ENCODE data around the gene COL9A1.
"Not testable (repeated sequence)": the region's sequence is repeated elsewhere in the genome, so short reads cannot be mapped to it uniquely, and the experiment has no call there.

Gene COL9A1

DNA sequence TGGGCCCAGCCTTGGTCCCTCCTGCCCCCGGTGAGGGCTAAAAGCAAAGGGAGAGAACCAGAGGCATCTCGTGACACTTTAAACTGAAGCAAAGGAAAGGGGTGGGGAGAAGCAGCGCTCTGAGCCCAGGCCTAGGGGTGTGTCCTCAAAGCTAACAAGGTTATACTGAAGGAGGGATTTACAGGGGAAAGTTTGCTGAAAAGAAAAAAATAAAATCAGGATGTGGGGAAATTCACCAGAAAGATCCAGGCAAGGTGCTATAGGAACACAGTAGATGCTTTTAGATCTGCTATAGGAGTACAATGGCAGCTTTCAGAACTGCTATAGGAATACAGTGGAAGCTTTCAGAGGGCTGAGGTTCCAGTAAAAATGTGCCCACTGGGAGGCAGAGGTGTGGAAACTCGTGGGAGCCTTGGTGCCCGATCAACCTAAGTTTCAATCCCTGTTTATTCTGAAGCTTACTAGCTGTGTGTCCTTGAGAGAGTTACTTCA, at the start of gene COL9A1:
Gene COL9A1, minus strand, starts transcription at position 51 of the 492 bp plus-strand sequence. CDS start 160 bp downstream, outside the sequence.
- DNase-seq (ENCODE audit: low read depth in 4 of 4, low spot score in 1 of 4) = no peak

DNA sequence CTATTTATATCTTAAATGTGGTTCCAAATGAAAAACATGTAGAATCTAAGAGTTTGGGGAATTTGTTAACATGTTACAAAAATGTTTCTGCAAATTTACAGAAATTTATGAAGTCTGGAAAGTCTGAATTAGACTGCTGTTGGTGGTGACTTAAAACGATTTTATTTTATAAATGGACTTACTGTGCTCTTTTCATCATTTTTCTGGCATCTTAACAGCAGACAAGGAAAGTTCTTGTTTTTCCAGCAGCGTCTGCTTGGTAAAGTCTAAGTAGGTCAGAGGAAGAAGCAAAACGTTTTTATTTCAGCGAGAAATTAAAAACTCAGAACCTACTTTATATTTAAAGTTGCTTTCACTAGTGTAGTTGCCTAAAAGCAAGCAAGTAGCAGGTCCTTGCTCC, 48.6 kb upstream of the COL9A1 start:
- no peak for DNase-seq (ENCODE audit: low read depth in 4 of 4, low spot score in 1 of 4)

DNA sequence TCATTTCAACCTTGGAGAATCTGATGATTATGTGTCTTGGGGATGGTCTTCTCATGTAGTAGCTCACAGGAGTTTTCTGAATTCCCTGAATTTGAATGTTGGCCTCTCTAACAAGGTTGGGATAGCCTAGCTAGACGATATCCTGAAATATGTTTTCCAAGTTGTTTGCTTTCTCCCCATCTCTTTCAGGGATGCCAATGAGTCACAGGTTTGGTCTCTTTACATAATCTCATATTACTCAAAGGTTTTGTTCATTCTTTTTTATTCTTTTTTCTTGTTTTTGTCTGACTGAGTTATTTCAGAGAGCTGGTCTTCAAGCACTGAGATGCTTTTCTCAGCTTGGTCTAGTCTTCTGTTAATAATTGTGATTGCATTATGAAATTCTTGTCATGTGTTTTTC, 42.7 kb upstream of the COL9A1 start:
- no peak for DNase-seq (ENCODE audit: low read depth in 4 of 4, low spot score in 1 of 4)

DNA sequence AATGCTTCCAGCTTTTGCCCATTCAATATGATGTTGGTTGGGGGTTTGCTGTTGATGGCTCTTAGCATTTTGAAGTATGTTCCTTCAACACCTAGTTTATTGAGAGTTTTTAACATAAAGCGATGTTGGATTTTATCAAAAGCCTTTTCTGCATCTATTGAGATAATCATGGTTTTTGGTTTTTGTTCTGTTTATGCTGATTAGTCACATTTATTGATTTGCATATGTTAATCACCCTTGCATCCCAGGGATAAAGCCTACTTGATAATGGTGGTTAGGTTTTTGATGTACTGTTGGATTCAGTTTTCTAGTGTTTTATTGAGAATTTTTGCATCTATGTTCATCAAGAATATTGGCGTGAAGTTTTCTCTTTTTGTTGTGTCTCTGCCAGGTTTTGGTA, 40.4 kb upstream of the COL9A1 start:
- DNase-seq (ENCODE audit: low read depth in 4 of 4, low spot score in 1 of 4) = no peak

DNA sequence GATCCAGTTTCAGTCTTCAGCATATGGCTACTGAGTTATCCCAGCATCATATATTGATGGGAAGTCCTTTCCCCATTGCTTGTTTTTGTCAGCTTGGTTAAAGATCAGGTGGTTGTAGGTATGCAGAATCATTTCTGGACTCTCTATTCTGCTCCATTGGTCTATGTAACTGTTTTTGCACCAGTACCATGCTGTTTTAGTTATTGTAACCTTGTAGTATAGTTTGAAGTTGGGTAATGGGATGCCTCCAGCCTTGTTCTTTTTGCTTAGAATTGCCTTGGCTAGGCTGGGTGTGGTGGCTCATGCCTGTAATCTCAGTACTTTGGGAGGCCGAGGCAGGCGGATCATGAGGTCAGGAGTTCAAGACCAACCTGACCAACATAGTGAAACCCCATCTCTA, 36.9 kb upstream of the COL9A1 start:
- DNase-seq (ENCODE audit: low read depth in 4 of 4, low spot score in 1 of 4) = not testable (repeated sequence)

DNA sequence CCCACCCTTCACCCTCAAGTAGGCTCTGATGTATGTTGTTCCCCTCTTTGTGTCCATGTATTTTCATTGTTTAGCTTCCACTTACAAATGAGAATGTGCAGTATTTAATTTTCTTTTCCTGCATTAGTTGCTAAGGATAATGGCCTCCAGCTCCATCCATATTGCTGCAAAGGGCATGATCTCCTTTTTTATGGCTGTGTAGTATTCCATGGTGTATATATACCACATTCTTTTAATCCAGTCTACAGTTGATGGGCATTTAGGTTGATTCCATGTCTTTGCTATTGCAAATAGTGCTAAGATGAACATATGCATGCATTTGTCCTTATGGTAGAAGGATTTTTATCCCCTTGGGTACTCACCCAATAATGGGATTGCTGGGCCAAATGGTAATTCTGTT, 35.9 kb upstream of the COL9A1 start:
- DNase-seq (ENCODE audit: low read depth in 4 of 4, low spot score in 1 of 4) = no peak

DNA sequence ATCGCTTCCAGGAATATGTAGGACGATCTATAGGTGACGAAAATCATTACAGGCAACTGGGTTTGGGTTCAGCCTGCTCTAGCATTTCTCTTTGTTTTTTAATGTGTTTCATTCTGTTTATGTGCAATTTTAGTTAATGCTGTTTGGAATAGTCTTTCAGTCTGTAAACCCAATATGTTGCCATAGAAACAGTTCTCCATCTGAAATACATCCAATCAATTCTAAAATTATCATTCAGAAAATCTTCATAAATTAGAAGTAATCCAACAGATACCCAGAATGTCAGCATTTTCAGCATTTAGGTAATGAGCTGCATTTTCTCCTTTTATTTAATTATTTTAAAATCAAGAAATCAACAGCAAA, 34.8 kb upstream of the COL9A1 start:
- no peak for DNase-seq (ENCODE audit: low read depth in 4 of 4, low spot score in 1 of 4)

DNA sequence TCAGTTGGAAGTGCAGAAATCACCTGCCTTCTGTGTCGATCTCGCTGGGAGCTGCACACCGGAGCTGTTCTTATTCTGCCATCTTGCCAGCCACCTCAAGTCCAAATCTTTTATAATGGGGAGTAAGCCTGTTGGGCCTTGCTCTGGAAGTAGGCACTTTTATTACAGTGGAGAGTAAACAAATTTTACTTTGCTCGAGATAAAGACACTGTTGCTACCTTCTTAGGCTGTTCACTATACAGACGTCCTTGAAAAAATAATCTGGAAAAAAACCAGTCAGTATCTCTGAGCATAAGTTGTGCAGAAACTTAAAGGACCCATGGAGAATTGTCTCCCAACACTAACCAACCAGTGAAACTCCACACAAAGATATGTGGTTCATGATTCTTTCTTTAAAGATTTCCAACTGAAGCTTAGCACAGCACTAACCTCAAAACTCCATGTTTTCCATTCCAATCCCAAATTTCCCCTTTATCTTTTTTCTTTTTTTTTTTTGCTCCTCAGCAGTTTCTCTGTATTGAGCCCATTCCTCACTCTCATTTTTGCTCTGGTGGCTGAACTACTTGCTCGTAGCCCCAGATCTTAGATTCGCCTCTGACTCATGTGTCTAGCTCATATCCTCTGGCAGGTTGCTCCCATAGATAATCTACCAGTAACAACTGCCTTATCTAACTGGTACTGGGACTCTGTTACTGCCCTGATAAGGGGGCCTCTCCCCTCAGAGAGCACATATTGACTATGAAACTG, 34.3 kb upstream of the COL9A1 start:
- no peak for DNase-seq (ENCODE audit: low read depth in 4 of 4, low spot score in 1 of 4)

DNA sequence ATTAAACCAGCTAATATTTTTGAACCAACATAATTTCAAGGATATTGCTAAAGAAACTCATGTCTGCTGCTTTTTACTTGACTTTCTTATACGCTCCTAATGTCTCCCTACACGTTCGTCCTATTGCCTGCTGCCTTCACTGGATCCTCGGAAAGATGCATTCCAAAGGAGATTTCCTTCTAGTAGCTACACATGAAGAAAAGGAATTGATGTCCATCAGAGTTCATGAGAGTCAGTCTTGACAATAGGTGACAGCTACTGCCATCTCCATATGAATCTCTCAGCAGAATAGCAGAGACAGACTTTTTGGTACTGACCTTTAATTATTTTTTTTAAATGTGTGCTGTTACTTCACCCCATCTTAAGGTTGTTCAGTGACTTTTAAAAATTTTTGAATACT, 24.2 kb upstream of the COL9A1 start:
- no peak for DNase-seq (ENCODE audit: low read depth in 4 of 4, low spot score in 1 of 4)

DNA sequence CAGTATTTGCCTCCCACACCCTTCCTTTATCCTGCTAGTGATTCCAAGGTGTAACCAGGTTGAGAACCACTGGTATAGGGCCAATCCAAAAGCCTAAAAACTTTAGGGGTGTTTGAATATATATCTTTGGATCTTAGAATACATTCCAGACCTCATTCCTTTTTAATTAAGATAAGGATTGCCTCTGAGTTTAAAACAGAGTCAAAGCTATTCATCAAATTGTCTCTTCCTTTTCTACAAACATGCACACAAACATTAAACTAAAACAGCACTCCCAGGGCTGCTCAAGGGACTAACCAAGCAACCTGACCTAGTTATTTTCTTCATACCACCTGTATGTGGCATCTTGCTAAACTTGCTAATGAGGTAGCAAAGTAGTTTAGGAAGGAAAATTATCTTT, 22.1 kb upstream of the COL9A1 start:
- DNase-seq (ENCODE audit: low read depth in 4 of 4, low spot score in 1 of 4) = no peak

DNA sequence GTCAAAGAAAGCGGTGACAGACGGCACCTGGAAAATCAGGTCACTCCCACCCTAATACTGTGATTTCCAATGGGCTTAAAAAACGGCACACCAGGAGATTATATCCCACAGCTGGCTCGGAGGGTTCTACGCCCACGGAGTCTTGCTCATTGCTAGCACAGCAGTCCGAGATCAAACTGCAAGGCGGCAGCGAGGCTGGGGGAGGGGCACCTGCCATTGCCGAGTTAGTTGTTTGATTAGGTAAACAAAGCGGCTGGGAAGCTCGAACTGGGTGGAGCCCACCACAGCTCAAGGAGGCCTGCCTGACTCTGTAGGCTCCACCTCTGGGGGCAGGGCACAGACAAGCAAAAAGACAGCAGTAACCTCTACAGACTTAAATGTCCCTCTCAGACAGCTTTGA, 14.9 kb upstream of the COL9A1 start:
- not testable (repeated sequence) for DNase-seq (ENCODE audit: low read depth in 4 of 4, low spot score in 1 of 4)

DNA sequence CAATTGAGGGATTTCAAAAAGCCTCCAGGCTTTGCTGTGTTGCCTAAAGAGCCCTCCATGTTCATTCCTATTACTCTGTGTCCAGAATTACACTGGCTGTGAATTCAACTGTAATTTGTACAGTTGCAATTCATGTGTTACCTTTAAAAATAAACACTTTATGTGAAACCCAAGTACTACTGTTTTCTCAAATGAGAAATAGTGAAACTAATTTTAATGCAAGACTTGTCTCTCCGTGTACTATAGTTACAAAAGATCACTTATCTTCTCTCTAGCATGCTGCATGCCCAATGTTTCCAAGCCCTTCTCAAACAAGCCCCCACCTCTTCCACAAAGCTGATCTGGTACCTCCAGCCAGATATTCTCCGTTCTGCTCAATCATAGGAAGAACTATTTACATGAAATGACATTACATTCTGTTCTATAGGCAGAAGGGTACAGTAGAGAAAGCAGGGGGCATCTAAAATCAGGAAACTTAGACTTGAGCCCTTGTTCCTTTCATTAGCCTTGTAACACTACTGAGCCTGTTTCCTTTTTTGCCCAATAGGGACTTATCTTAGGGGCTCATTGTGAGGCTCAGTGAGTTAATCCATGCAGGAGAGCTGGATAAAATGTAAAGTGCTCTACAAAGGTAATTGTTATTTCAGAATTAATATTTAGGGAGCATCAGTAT, 12.3 kb upstream of the COL9A1 start:
- no peak for DNase-seq (ENCODE audit: low read depth in 4 of 4, low spot score in 1 of 4)

DNA sequence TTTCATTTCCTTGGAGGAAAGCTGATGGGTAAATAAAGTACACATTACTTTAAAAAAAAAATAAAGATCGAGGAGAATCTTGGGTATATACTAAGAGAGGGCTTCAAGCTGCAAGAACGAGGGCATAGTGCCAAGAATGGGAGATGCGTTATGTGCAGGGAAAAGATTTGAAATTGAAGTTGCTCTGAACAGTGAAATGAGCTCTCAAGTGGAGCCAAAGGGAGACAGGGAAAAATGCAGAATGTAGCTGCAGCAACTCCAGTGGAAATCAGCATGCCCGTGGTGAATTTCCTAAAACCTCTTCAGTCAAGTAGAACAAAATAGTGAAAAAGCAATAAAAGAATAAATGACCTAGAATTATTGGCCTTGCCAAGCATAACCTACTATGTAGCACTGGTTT, 11.4 kb upstream of the COL9A1 start:
- DNase-seq (ENCODE audit: low read depth in 4 of 4, low spot score in 1 of 4) = no peak

DNA sequence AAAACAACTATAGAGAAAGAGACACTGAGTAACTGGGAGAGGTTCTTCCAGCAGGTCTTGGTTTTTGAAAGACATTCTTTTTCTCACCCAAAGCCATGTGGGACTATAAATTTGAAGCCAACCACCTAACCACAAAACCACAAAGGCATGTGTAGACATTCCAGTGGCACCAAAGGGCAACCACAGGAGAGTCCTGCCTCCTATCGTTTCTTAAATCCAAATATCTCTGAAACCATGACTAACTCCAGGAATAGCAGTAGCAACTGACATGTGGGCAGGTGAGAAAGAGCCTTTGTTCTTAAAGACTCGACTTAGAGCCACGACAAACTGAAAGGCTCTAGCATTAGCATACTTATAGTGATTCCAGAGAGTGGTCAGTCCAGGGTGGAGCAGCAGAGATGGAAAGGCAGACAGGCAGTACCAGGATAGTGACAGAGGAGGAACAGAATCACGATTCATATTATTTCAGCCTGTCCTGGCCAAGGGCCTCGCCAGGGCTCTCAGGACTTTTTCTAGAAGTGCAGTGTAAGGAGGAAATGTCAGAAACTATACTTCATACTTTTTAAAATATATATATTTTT, 9.4 kb upstream of the COL9A1 start:
- DNase-seq (ENCODE audit: low read depth in 4 of 4, low spot score in 1 of 4) = no peak

DNA sequence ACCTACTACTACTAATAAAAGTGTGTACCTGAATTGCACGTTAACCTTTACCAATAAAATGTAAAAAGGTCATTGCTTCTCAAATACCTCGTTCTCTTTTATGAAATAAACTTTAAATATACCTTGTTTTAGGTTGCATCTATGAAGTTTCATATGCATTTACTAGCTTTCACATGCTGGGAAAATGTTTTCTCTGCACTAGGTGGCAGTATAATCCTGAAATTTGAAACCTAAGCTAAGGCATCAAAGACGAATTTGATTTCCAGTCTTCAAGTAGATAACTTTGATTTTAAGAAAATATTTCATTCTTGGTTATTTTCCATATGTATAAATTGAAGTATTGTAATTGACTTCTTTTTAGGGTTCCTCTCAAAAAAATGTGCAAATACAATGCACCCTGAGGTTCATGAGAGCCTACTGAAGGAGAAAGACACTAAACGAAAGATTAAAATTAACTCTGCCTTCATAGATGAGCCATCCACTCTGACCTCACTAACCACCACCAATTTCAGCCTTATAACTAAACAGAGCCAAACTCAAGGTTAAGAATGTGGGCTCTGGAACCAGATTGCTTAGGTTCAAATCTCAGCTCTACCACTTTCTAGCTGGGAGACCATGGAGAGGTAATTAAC, 7.3 kb upstream of the COL9A1 start:
- no peak for DNase-seq (ENCODE audit: low read depth in 4 of 4, low spot score in 1 of 4)

DNA sequence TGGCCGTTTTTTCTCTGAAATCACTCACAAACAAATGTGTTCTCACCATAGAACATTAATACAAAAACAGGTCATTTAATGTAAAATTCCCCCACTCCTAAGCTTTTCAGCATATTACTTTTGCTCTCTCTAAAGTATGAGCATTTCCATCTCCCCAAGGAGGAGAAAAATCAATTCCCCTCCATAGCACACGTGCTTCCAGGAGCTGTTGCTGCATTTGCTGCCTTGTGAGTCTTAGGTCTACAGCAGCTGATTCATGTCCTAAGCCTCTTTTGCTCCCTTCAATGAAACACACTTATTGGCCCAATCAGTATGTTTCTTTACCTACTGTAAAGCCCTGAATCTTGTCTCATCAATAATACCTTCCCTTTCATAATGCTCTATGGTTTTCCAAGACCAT, 6.4 kb upstream of the COL9A1 start:
- no peak for DNase-seq (ENCODE audit: low read depth in 4 of 4, low spot score in 1 of 4)

DNA sequence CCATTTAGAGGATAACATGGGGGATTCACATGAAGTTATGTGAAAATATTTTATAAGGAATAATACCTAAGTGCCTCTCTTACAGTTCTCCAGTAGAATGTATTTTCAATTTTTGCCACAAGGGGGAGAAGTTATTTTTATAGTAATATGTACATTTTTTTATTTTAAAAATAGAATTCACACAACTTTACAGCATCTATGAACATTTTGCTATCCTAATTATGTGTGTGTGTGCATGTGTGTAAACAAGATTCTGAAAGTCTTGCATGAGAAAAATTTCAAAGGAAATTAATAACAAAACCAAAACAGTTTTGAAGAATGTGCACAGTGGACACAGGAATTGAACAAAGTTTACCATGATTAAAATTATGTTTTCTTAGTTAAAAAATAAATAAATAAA, 5.3 kb upstream of the COL9A1 start:
- DNase-seq (ENCODE audit: low read depth in 4 of 4, low spot score in 1 of 4) = not testable (repeated sequence)

DNA sequence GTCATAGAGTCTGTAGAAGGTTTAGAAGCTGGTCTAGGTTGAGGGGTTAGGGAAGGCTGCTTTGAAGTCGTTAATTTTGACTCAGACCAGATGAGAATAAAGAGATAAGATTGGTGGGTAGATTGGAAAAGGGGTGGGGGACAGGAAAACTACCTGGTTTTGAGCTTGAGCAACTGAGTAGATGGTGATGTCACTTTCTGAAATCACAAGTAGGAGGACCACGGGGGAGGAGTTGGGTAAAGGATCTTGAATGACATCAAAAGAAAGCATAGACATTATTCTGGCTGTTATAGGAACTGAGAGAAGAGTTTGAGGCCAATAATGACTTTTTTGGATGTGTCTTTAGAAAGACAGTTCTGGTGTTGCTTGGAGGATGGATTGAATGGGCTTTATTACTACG, 4.1 kb upstream of the COL9A1 start:
- no peak for DNase-seq (ENCODE audit: low read depth in 4 of 4, low spot score in 1 of 4)

DNA sequence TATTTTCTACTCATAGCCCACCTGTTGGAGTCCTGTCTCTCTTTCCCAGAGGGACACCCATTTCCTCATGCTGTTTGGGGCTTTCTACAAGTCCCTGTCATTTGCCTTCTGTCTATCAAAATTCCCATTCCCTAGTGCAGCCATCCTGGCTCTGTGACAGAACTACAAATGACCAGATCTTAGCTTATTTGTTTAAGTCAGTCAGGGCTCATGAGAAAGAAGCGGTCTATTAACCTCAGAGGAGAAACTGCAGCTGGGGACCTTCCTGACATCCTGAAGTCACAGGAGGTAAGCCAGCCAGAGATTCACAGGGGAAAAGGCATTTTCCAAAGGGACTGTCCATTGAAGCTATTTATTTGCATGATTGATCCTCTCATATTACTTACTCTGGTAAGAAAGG, 1.7 kb upstream of the COL9A1 start:
- no peak for DNase-seq (ENCODE audit: low read depth in 4 of 4, low spot score in 1 of 4)

DNA sequence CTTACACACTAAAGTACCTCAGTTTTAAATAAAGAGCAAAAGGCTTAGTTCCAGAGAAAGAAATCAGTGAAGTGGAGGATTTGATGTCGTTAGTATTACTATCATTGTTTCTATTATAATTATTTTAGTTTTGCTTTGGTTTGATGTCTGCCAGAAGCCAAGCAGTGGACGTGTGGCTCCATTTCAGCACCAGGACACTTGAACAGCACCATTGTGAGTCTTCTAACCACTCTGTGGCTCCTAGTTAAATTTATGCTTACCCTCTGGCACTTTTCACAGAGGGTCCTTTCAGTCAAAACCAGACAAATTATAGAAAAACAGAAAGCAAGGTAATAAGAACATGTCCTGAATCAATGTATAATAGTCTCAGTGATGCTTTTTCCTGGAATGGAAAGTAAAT, 3.4 kb downstream of the COL9A1 start:
- DNase-seq (ENCODE audit: low read depth in 4 of 4, low spot score in 1 of 4) = no peak

DNA sequence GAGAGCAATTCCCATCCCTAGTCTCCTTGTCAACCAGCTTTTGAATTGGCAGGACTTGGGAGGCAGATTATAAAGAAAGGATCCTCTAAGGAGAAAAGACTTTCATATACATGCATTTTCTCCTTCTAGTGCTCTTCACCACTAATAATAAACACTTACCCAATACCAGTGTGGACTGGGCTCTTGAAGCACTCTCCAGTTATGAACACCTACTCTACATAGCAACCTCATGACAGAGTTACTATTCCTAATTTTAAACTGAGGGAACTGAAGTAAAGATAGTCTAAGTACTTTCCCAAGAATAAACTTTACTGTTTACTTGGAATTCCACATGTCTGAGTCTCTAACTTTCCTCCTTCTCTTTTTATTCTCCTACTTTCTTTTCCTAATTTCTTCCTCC, 4.8 kb downstream of the COL9A1 start:
- DNase-seq (ENCODE audit: low read depth in 4 of 4, low spot score in 1 of 4) = no peak

DNA sequence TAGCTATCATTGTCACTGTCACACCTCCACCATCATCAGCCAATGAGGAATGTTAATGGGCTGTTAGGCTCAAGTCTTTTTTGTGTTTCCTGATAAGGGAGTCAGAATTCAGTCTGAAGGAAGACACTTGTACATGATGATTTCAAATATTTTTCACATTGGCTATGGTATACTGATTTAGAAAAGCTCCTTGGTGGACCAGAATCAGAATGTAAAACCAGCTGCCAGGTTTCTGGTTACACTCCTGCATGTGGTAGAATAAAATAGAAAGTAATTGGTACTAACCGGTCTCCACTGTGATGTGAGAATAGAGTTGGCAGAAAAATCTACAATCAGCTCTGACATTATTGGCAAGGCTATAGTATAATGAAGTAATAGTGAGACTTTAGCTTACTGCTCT, 10.7 kb downstream of the COL9A1 start:
- DNase-seq (ENCODE audit: low read depth in 4 of 4, low spot score in 1 of 4) = no peak

Measured in stimulated activated CD4-positive, alpha-beta T cell treated with anti-CD3 and anti-CD28 coated beads, Interleukin-1b, Interleukin-23, amount 100 ng/mL, for 24 hours (primary cell).